Activated CD8-positive, alpha-beta memory T cell treated with anti-CD3 and anti-CD28 coated beads, Interleukin-2, amount 50 U/mL, for 24 hours (primary cell): ENCODE results near the gene PALLD.

ENCODE experiments used
- DNase-seq: peaks from one replicate; pipeline ENCODE4 v3.0.0-alpha.2; 2020; ENCODE audit errors: extremely low read depth

The PALLD gene

GRCh38 chr4:168623011-168623410 lies 126.2 kb downstream of the PALLD start:
- DNase-seq, result no peak

DNA sequence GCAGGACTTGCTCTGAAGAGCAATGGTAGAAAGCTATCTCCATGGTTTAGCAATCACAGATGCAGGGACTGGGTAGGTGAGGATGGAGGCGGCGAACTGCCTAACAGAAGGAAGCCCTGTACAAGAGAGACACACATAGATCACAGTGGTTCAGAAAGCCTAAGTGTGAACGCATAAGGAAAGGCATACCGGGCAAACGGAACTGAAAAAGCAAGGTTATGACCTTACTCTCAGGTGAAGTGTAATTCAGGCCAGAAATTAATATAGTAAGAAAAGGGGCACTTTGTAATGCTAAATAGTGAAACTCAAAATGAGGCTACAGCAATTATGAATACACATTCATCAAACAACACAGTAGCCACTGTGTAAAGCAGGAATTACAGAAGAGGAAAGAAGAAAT lies 126.6 kb downstream of the PALLD start:
- no peak for DNase-seq

DNA sequence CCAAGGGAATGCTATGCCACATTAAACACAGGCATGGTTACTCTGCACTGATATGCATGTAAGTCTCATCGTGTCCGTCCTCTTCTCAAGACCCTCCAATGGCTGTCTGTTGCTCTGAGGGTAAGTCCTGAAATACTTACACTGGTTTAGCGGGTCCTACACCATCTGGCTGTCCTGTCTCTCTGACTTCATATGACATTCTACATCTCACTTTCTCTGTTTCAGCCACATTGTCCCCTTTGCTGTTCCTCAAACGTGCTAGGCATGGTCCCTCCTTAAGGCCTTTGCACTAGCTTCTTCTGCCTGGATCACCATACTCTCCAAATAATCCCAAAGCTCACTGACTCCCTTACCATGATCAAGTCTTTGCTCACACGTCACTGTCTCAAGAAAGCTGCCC lies 131.4 kb downstream of the PALLD start:
- DNase-seq, result no peak

- no peak for DNase-seq
Observed at GRCh38 chr4:168629566-168629965, 132.7 kb downstream of the PALLD start.

DNA sequence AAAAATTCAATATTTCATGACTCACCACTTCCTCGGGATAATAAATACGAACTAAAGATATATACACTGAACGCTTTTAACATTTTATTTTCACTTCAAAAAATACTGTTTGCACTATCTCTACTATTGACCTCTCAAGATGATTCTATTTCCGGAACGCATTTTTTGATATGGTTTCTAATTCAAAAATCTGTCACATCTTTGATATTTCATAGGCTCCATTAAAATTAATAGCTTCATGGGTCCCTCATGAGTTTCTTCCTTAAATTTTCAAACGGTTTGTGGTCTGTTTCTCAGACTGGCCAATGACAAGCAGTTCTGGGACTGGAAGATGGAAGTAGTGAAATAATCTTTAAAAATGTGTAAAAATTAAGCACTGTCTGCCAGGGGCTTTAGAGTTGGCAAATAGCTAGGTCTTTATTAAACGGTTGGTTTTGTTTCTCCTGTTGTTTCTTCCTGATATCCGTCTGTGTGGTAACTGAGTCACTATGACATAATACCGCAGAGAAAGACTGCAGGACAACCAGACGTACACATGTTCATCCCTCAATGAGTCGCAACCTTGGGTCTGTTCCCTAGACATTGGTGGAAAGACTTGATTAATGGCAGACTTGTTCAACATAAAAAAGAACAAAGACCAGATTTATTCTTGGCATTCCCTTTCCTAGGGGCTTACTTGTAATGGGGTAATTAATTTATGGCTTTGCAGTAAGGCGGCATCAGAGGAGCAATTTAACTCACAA lies 133.8 kb downstream of the PALLD start:
- no peak for DNase-seq

DNA sequence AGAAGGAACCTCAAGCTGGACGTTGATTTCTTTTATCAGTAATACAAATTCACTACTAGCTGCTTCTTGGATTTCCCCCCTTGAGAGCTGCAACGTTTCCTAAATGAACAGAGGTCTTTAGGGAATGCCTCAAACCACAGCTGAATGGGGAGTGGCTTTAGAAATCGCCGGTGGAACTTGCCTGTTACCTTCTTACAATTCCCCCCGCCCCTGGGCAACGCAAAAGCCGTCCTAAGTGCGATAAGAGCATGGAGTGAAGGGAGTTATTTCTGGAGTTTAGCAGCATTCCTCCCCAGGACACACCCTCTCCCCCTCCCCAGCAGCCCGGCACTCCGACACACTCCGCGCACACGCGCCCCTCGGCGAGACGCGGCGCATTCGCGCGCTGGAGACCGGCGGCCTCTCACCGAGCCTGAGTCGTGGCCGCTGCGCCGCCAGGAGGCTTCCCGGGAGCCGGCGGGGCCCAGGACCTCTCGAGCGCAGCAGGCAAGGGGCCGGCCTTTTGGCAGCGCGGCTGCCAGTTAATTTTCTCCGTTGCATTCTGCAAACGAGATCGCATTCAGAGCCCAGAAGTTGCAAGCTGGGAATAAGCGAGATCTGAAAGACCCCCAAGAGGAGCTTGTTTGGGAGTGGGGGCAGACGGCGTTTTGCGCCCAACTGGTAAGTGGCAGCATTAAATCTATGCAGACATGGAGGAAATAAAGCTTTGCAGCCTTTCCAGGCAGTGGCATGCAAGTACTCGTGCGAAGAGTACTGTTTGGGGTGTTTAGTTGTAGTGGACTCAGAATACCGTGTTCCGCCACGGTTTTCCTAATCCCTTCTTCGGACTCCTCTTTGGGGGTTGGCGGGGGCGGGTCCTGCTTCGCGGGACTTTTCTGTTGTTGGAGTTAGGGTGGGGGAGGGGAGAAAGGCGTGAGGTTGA lies 134.7 kb downstream of the PALLD start:
- DNase-seq, result no peak

- DNase-seq, result no peak
Observed at GRCh38 chr4:168632301-168632725, 135.5 kb downstream of the PALLD start.

- DNase-seq, result no peak
Observed at GRCh38 chr4:168633064-168633463, 136.2 kb downstream of the PALLD start.

- DNase-seq, result no peak
Observed at GRCh38 chr4:168633496-168633895, 136.6 kb downstream of the PALLD start.

- no peak for DNase-seq
Observed at GRCh38 chr4:168634276-168634802, 137.5 kb downstream of the PALLD start.

DNA sequence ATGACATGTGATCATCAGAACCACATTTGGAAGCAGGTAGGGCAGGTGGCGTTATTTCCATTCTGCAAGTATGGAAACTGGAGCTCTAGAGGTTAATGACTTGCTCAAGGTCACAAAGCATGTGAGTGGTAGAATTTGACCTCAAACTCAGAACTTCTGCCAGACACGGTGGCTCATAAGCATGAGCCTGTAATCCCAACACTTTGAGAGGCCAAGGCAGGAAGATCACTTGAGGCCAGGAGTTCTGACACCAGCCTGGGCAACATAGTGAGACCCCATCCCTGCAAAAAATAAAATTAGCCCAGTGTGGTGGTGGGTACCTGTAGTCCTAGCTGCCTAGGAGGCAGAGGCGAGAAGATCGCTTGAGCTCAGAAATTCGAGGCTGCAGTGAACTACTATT lies 139.2 kb downstream of the PALLD start:
- DNase-seq, result no peak

DNA sequence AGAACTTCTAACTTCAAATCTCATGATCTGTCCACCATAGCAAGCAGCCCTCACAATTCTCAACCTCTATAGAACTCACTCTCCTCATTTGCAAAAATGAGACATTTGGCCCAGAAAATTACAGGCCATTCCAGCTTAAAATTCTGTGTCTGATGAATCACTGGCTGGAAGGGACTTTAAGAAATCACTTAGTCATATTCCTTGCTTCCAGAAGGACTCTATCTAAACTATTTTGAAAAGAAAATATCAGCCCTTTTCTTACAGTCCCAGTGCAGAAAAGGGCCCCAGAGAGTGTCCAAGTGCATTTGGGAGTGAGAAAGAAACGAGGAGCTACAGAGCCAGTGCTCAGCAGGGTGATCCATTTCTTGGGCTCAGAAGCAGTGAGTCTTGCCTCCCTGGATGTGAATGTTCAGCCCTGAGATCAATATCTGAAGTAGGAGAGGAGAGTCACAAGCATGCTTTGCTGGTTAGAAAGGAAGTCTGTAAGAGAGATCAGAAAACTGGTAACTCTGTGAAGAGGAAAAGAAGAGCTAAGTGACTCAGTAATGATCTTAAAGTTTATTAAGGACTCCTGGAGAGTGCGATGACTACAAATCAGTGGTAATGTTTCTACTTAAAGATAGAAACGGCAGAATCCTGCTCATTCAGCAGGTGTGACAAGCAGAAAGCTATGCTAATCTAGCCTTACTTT lies 139.8 kb downstream of the PALLD start:
- no peak for DNase-seq

DNA sequence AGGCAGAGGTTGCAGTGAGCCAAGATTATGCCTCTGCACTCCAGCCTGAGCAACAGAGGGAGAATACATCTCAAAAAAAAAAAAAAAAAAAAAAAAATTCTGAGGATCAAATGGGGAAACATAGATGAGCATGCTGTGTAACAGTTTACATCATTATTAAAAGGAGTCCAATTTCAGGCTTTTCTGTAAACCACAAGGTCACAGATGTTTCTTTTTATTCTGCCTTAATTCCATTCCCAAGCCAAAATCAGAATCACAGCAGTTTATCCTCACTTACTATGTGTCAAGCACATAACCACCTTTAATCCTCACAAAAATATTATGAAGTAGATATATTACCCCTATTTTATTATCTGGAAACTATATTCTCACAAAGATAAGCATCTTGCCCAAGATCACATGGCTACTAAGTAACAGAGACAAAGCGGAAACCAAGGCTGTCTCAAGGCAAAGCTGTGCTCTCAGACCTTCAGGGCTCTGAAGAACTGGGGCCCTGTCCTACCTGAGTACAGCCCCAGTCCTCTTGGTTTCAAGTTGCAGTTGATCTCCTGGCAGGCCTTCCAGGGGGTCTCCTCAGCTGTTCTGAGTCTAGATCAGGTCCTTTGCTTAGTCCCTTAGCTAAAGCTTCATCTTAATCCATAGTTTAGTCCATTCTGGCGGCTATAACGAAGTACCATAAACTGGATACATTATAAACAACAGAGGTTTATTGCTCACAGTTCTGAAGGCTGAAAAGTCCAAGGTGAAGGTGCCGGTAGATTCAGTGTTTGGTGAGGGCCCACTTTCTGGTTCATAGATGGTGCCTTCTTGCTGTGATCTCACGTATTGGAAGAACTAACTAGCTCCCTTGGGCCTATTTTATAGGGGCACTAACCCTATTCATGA lies 141.3 kb downstream of the PALLD start:
- no peak for DNase-seq

- DNase-seq, result no peak
Observed at GRCh38 chr4:168639914-168640313, 143.1 kb downstream of the PALLD start.

DNA sequence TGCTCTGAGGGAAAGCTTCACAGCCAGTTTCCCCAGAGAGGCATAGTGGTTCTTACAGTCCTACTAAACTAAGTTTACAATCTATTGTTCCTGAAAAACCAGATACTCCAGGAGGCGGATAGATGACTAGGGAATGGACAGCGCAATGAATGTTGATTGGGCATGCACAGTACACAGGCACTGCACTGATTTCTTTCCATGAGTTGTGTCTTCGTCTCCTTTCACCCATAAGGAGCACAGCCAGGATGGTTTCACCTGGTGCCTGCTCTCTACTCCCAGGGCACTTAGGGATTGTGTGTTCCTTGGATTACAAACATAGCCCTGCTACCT lies 144.9 kb downstream of the PALLD start:
- DNase-seq, result no peak

DNA sequence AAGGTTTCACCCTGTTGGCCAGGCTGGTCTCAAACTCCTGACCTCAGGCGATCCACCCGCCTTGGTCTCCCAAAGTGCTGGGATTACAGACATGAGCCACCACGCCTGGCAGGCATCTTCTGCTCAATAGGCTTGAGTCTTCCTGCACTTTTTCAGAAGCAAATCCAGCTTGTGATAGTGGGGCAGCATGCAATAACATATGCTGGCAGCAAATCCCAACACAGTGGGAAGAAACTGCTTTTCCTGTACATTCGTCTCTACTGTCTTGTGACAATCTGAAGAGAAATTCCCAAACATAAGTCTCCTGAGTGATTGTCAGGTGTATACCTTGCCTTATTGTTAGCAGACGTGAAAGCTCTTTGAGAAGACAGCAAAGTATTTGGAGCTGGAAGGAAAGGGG lies 145.7 kb downstream of the PALLD start:
- no peak for DNase-seq

- DNase-seq, result no peak
Observed at GRCh38 chr4:168643111-168643795, 146.4 kb downstream of the PALLD start.

DNA sequence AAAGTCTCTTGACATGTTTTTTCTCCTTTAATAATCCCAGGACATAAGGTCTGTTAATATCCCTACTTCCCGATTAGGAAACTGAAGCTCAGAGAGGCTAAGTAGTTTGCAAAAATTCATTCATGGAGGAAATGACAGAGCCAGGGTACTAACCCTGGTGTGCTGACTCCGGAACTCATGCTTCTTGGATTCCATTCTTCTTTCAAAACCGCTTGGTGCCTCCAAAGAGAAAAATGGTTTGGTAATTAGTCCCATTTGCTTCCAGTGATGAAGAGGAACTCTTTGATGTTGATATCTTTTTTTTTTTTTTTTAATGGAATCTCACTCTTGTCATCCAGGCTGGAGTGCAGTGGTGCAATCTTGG lies 146.9 kb downstream of the PALLD start:
- DNase-seq, result no peak

DNA sequence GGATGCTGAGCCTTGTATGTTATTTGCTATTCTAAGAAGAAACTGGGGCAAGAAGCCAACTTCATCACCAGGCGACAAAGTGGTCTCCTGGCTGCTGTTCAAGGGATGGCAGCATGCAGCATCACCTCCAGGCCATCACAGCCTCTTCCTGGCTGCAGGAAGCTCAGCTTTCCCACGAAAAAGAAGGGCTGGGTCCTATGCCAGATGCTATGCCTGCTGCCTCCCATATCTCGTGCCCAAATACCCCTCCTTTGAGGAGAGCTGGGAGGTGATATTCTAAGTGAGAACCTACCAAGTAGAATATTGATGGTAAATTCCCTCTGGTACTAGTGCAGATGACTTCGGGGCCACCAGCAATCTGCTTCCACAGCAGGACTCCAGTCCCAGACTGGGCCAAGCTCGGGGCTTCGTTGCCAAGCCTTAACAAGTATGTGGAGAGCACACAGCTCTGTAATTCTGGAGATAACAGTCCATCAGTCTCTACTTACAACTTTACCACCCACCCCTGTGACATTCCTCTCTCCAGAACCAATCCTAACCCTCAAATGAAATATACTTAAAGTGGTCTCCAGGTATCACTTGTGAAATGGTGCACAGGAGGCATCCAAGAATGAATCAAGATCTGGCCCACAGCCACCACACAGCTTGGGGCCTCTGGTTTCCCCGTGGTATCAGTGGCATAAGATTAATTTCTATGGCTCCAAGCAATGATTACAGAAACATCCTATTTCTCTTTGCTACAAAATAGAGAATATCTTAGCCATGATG lies 149.3 kb downstream of the PALLD start:
- DNase-seq, result no peak
